GM10248 (cell line): Measurements from ENCODE around the gene RNF182.

Experiments
- CTCF ChIA-PET: fragments of 300-600 bp; sonication (Branson Sonifier 250); formaldehyde crosslinking; extraction: SDS; loops from one replicate; lab custom pipeline; 2021; ENCODE audit warnings: antibody characterized with exemption; lab: Yijun Ruan, JAX
- POLR2A ChIA-PET: fragments of 350-650 bp; sonication (Branson Sonifier 250); formaldehyde crosslinking; extraction: SDS; loops from one replicate; lab custom pipeline; 2020; ENCODE audit warnings: antibody characterized with exemption; lab: Yijun Ruan, JAX
- DNase-seq: peaks from one replicate; pipeline ENCODE4 v3.0.0; 2012; ENCODE audit errors: extremely low spot score
- CTCF ChIP-seq: IDR thresholded peaks from 2 replicates; pipeline ENCODE4 v1.5.1; 2012; ENCODE audit warnings: mild to moderate bottlenecking, low read depth; ENCODE audit errors: extremely low read depth, missing control alignments, control extremely low read depth

Gene RNF182

DNA sequence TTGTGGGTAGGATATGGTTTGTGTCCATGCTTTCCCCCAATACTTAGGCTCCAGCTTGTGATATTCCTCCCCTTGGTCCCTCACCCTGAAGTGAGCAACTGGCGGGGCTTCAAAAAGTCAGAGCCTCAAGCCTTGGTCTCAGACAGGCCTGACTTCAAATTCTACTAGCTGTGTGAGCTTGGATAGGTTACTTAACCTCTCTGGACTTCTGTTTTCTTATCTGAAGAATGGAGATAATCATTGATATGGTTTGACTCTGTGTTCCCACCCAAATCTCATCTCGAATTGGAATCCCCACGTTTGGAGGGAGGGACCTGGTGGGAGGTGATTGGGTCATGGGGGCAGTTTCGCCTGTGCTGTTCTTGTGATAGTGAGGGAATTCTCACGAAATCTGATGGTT is 97.9 kb downstream of the RNF182 start:
- DNase-seq: no peak
- CTCF ChIA-PET: interaction anchor here (1.5 kb wide), 1 partner anchor 44 kb away, joined by 5 read pairs; no protein-coding TSS in a partner anchor
- POLR2A ChIA-PET: no interaction called here
- no peak for TF ChIP-seq CTCF

GRCh38 chr6:14023855-14024254 is 99.1 kb downstream of the RNF182 start:
- no peak for DNase-seq
- CTCF ChIA-PET: interaction anchor here (1.4 to 3.2 kb wide), 2 partner anchors 14 to 43 kb away, joined by 7 to 24 read pairs; no protein-coding TSS in a partner anchor
- POLR2A ChIA-PET: no interaction called here
- no peak for TF ChIP-seq CTCF

GRCh38 chr6:14025160-14025559 is 100.4 kb downstream of the RNF182 start:
- DNase-seq: peak; percentile 29
- no peak for TF ChIP-seq CTCF
- CTCF ChIA-PET: interaction anchor here (1.4 to 3.2 kb wide), 3 partner anchors 13 to 42 kb away, joined by 7 to 24 read pairs (median 8); no protein-coding TSS in a partner anchor
- POLR2A ChIA-PET: no interaction called here

DNA sequence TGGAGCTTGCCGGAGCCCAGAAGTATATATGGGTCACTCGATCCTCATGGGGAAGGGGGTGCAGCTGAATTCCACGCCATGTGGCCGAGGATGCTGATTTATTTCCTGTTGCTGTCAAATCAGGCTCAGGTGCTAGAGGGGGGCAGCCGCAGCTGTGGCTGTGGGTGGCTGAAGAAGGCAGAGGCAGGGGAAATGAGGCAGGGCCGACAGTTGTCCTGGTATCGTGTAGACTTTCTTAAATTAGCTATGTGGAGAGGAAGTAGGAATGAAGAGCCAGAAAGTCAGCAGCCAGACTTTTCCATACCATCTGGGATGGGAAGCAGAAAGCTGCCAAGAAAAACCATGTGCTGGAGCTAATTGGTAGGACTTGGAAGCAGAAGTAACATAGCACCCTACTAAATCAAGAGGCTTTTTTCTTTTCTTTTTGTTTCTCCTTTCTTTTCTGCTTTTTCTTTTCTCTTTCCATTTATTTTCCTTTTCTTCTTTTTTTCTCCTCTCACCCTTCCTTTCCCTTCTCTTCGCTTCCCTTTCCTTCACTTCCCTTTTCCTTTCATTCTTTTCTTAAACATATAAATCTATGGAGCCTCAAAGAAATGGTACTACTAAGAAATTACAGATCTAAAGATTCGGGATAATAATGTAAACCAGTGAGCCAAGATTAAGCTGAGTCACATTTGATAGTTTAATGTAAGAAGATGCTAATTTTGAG is 102.2 kb downstream of the RNF182 start:
- no peak for DNase-seq
- CTCF ChIA-PET: interaction anchor here (0.7 to 3.2 kb wide), 6 partner anchors 11 to 40 kb away, joined by 3 to 24 read pairs (median 6); no protein-coding TSS in a partner anchor
- TF ChIP-seq CTCF: no peak
- POLR2A ChIA-PET: no interaction called here

DNA sequence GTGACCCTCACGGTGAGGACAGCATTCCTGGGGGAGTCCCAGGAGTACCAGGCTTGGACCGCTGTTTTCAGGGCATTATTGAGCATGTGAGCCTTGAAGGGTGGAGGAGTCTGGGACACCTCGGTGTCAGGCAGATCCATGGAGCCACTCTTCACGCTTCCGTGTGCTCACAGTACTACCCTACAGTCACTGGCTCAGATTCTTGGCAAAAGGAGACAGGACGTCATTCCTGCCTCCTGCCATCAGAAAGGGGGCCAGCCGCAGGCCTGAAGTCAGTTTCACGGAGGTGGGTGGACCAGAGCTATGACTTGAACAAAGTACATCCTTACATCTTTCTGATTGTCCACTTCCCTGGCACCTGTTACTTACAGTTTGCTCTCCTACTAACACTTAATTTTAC is 103.9 kb downstream of the RNF182 start:
- ChIA-PET CTCF (interaction anchor here (1.1 kb wide), 2 partner anchors 9 to 18 kb away, joined by 3 read pairs; no protein-coding TSS in a partner anchor), POLR2A (no interaction called here)
- no peak for DNase-seq
- TF ChIP-seq CTCF: no peak

DNA sequence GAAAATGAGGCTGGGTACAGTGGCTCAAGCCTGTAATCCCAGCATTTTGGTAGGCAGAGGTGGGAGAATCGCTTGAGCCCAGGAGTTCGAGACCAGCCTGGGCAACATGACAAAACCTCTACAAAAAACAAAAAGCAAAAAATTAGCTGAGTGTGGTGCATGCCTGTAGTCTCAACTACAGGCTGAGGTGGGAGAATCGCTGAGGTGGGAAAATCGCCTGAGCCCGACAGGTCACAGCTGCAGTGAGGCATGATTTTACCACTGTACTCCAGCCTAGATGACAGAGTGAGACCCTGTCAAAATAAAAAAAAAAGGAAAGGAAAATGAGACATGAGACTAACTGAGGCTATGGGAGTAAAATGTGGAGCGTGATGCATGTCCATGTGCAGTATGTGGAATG is 104.9 kb downstream of the RNF182 start:
- POLR2A ChIA-PET: interaction anchor here (0.6 kb wide), 1 partner anchor 12 kb away, joined by 3 read pairs; no protein-coding TSS in a partner anchor

More for the DNA sequence above, 104.9 kb downstream of the RNF182 start:
- TF ChIP-seq CTCF: no peak
- DNase-seq: no peak
- CTCF ChIA-PET: interaction anchor here (1.1 to 1.5 kb wide), 2 partner anchors 8 to 19 kb away, joined by 3 read pairs; no protein-coding TSS in a partner anchor
